GM18861 (cell line): Measurements from ENCODE around the gene PLD1.
"Not testable (repeated sequence)": the region's sequence is repeated elsewhere in the genome, so short reads cannot be mapped to it uniquely, and the experiment has no call there.

Experiments used
- ATAC-seq: cut with Tn5 transposase; IDR thresholded peaks from one replicate; pipeline ENCODE4 v1.9.1; 2021; ENCODE audit not compliant: unreplicated experiment

Gene PLD1

DNA sequence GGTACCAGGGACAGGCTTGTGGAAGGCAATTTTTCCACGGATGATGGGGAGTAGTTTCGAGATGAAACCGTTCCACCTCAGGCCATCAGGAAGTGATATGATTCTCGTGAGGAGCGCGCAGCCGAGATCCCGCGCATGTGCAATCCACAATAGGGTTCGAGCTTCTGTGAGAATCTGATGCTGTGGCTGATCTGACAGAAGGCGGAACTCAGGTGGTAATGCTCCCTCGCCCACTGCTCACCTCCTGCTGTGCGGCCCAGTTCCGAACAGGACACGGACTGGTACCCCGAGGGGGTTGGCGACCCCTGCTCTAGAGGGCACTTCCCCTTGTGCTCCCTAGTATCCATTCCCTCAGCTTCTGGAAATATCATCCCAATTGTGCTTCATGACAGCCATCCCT lies 99.9 kb downstream of the PLD1 start:
- ATAC-seq: no peak

DNA sequence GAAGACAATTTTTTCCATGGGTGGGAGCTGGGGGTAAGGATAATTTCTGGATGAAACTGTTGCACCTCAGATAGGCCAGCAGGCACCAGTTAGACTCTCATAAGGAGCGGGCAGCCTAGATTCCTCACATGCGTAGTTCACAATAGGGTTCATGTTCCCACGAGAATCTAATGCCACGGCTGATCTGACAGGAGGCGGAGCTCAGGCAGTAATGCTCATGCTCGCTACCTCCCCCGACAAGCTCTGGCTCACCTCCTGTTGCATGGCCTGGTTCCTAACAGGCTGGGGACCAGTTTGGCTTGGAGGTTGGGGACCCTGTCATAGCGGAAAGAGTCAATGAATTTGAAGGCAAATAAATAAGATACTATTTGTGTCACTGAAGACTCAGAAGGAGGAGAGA lies 105.5 kb downstream of the PLD1 start:
- ATAC-seq: no peak

GRCh38 chr3:171704002-171704401 lies 106.3 kb downstream of the PLD1 start:
- no peak for ATAC-seq

DNA sequence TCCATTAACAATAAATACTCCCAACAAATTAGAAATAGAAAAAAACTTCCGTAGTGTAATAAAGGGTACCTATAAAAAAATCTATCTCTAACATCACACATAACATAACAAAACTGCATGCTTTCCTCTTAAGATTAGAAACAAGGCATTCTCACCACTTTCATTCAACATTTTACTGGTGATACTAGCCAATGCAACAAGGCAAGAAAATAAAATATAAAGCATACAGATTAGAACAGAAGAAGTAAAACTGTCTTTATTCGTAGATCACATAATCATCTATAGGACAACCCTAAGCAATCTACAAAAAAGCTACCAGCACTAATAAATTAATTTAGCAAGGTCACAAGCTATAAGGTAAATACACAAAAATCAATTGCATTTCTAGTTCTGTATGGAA lies 107.1 kb downstream of the PLD1 start:
- ATAC-seq: no peak

DNA sequence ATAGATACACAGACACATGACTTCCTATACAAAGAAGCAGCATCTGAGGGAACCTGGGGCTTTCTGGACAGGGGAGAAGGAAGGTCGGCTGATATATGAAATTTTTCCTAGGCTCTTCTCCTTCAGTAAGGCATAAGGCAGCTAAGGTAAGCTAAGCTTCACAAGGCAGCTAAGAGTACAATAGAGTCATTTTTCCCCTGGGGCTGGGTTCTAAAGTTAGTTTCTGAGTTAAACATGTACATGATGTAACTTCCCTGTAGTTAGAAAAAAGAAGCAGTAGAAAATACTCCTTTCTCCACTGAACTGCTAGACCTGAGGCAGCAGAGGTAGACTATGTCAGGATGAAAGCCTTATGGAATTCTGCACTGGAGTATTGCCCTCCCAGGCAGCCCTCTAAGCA lies 109.6 kb downstream of the PLD1 start:
- ATAC-seq: no peak

DNA sequence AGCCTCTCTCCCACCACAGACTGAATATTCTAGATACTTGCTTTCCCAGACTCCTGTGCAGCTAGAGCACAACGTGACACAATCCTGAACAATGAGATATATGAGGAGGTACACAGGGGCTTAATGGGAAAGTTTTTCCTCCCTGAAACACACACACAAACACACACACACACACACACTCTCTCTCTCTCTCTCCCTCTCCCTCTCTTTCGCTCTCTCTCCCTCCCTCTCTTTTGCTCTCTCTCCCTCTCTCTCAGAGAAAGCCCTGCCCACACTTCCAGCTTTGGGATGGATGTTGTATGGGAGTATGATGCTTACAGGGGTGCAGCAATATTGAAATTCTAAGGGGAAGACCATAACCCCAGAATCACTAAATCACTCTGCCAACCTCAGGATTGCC lies 110.1 kb downstream of the PLD1 start:
- ATAC-seq: no peak

GRCh38 chr3:171699601-171700000 lies 110.7 kb downstream of the PLD1 start:
- ATAC-seq: no peak

- ATAC-seq: no peak
Observed at GRCh38 chr3:171696805-171697204, 113.5 kb downstream of the PLD1 start.

GRCh38 chr3:171695426-171695825 lies 114.9 kb downstream of the PLD1 start:
- ATAC-seq: no peak

- no peak for ATAC-seq
Observed at GRCh38 chr3:171694888-171695287, 115.4 kb downstream of the PLD1 start.

DNA sequence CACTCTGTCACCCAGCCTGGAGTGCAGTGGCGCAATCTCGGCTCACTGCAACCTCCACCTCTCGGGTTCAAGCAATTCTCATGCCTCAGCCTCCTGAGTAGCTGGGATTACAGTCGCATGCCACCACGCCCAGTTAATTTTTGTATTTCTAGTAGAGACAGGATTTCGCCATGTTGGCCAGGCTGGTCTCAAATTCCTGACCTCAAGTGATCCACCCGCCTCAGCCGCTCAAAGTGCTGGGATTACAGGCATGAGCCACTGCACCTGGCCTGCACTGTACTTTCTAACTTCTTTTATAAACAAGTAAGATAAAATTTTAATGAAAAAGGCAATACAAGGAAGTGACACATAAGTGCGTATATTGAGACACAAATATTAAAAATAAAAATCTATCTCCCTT lies 117.7 kb downstream of the PLD1 start:
- not testable (repeated sequence) for ATAC-seq

GRCh38 chr3:171691485-171691884 lies 118.8 kb downstream of the PLD1 start:
- no peak for ATAC-seq

GRCh38 chr3:171690281-171690680 lies 120.0 kb downstream of the PLD1 start:
- ATAC-seq: no peak

DNA sequence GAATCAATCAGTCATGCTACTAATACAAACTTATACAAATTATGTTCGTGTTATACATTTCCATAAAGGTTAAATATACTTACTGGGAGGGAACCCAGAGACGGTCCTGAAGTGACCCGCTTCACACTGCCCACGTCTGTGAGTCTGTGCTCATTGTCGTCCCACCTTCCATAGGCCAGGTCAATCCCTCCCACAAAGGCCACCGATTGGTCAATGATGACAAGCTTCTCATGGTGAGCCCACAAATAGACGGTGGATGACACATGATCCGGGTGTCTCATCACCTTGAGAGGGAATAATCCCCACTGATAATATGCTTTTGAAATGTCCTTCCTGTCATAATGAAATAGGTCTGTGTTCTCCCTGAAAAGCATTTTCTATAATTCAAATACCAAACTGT lies 121.7 kb downstream of the PLD1 start:
- no peak for ATAC-seq

GRCh38 chr3:171688002-171688401 lies 122.3 kb downstream of the PLD1 start:
- ATAC-seq: no peak

DNA sequence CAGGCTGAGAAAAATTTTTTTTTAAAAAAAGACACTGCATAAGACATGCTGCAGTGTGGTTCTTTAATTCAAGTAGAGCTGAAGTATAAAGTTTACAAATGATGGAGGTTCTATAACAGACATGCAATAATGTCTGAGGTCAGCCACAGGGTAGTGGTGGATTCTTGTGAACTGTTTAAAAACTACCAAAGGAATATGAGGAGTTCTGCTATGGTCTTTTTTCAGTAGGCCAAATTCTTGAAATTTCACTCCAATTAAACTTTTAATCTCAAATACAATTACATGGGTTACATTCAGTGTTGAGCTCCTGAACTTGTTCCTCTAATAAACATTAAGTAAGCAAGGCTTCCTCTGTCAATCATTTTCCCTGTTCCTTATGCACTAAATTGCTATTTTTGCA lies 122.7 kb downstream of the PLD1 start:
- ATAC-seq: no peak

GRCh38 chr3:171687064-171687463 lies 123.2 kb downstream of the PLD1 start:
- no peak for ATAC-seq

DNA sequence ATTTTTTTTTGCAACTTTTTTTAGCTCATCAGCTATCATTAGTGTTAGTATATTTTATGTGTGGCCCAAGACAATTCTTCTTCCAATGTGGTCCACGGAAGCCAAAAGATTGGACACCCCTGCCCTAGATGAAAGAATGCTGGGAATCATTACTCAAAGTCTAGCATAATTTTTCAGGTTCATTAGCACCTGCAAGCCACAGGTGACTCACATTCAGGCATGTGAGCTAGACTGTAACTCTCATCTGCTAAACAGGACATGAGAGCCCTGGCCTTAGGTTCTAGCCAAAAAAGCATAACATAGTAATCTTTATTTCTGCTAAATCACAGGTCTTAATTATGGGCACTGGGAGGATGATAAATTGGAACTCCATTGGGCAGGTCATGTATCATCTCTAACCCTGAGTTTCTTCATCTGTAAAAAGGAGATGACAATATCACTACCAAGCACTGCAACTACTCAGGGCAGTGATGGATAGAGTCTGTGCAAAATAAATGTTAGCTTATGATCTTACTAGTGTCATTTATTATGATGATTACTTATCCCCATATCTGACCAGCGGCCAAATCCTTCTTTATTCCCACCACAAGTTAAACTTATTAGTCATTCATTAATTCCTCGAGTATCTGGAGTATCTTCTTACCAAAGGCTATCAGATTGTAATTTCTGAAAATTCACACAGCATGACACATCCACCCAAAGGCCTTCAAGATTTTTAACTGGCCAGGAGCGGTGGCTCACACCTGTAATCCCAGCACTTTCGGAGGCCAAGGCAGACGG lies 125.0 kb downstream of the PLD1 start:
- no peak for ATAC-seq

- ATAC-seq: no peak
Observed at GRCh38 chr3:171684221-171684620, 126.1 kb downstream of the PLD1 start.

DNA sequence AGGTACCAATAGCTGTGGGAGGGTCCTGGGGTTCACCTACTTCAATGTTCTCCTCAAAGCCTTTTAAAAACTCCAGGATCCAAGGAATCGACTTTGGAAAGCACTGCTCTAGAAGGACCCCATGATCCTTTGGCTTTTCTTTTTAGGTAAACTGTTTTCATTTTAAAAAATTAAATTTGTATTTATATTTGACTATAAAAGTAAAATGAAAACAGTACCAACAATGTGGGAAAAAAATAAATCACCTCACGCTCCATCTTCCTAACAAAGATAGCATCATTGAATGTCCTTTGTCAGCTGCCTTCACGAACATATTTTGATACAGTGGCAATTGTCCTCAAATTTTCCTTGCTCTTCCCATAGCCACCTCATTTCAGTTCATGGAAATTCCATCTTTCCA lies 127.5 kb downstream of the PLD1 start:
- no peak for ATAC-seq

DNA sequence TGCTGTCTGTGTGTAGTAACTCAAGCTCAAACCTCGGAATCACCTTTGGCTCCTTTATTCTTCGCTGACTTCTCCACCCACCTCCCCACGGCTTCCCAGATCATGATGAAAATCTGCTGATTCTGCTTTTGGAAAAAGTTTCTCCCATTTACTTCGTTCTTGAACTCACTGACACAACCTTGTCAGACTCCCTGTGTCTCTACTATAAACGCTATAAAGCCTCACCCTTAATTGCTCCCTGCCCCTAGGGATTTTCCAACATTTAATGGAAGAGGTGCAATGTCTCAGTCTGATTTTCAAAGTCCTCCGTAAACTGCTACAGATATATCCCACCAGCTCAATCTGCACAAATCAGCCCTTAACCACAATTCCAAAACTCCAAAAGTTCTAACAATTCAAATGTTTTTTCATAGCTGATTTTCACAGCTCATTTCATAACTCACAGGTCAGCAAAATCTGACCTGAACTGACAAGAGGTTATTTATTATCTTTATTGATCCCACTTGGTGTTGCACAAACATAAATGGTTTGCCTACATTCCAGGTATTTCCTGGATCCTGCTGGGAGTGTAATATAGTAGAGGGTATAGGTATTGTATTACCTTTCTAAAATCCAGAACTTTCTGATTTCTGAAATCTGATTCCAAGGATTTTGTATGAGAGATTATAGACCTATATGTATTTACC lies 129.4 kb downstream of the PLD1 start:
- ATAC-seq: no peak

DNA sequence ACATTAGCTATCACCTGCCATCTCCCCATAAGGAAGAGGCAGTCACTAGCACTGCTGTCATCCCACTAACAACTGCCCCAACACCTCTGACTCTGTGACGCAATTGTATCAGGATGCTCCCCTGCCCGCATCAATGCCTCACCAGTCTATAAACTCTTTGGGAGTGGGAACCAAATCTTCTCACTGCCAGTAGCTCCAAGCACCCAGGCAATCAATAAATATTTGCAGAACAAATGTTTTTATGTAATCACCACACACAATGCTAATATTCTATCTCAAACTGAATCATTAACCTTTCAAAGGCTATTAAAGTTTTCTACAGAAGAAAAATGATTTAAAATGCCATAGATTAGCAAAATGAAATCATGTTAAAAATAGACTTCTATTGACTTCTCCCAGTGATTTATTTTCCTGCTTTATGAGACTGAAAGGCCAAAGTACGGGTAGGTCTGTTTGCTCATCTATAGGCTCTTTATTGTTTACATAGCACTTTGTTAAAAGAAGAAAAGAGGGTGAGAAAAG lies 131.3 kb downstream of the PLD1 start:
- ATAC-seq: no peak
